SK-N-SH treated with all-trans-retinoic acid at 6 μM for 48 hours (cell line): ENCODE results near the gene CCN5.

Source experiments
- ARNTL ChIP-seq: fragments of 450-650 bp; formaldehyde crosslinking; IDR thresholded peaks from 2 replicates; pipeline ENCODE4 v1.5.0; 2020; ENCODE audit warnings: low read depth, mild to moderate bottlenecking, moderate library complexity, borderline replicate concordance
- ZNF8 ChIP-seq: fragments of 450-650 bp; formaldehyde crosslinking; IDR thresholded peaks from 2 replicates; pipeline ENCODE4 v1.5.0; 2020; ENCODE audit warnings: mild to moderate bottlenecking, moderate library complexity
- TF ChIP-seq, protein P1 (sequence below): fragments of 250-450 bp; sonication (Bioruptor Pico); IDR thresholded peaks from 2 replicates; pipeline ENCODE4 v1.5.1; 2021; ENCODE audit warnings: mild to moderate bottlenecking, moderate library complexity

DNA sequence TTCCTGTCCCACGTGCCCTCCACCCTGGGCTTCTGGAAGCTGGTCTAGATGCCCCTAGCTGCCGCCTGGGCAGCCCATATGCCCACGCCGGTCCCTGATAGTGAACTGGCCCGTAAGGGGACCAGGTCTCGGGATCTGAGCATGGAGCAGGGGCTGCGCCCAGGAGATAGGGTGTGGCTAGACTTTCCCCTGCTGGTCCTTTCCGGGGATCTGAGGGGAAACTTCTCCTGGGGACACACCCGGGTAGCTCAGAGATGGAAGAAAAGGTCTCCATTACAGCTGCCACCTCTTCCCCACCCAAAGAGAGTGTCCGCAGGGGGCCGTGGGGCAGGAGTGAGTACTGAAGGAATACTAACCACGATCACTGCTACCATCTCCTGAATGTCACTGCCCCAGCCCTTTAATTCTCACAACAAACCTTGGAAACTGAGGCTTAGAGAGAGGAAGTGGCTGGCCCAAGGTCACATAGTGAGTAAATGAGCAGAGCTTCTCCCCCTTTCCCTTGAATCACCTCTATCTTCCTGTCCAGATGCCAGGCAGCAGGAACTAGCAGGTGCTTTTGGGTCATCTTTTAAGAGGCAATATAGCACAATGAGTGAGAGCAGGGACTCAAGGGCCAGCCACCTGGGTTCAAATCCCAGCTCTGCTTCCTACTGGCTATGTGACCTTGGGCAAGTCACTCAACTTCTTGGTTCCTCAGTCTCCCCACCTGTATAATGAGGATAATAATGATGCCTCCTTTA, 11.8 kb upstream of the CCN5 start:
- TF ChIP-seq ARNTL (CRISPR knock-in tag) (no peak), ZNF8 (CRISPR knock-in tag) (no peak)
- TF ChIP-seq, protein P1, sequence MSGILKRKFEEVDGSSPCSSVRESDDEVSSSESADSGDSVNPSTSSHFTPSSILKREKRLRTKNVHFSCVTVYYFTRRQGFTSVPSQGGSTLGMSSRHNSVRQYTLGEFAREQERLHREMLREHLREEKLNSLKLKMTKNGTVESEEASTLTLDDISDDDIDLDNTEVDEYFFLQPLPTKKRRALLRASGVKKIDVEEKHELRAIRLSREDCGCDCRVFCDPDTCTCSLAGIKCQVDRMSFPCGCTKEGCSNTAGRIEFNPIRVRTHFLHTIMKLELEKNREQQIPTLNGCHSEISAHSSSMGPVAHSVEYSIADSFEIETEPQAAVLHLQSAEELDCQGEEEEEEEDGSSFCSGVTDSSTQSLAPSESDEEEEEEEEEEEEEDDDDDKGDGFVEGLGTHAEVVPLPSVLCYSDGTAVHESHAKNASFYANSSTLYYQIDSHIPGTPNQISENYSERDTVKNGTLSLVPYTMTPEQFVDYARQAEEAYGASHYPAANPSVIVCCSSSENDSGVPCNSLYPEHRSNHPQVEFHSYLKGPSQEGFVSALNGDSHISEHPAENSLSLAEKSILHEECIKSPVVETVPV (CRISPR knock-in tag), result no peak
